HepG2 (cell line): ENCODE data around the gene NPC1.

Experiments
- NFE2L1 ChIP-seq: sonication (generic); formaldehyde crosslinking; IDR thresholded peaks from 2 replicates; pipeline ENCODE4 v1.4.0; 2020; ENCODE audit warnings: missing genetic modification reagents, mild to moderate bottlenecking, borderline replicate concordance
- NONO ChIP-seq, 2 experiments: fragments of 450-650 bp in 1 of 2; sonication (generic) in 1 of 2; formaldehyde crosslinking in 1 of 2; IDR thresholded peaks in 1 of 2; conservative IDR thresholded peaks in 1 of 2; 2 replicates each; pipeline versions ENCODE4 v1.6.1 to v1.8.0; 2017 to 2022; ENCODE audit warnings: mild to moderate bottlenecking in 1 of 2, missing genetic modification reagents in 1 of 2, moderate library complexity in 1 of 2
- NR2C2 ChIP-seq: sonication (generic); formaldehyde crosslinking; IDR thresholded peaks from 2 replicates; pipeline ENCODE4 v1.4.0; 2020; ENCODE audit warnings: missing genetic modification reagents, mild to moderate bottlenecking, moderate library complexity, borderline replicate concordance
- ZFX ChIP-seq: sonication (generic); formaldehyde crosslinking; IDR thresholded peaks from 2 replicates; pipeline ENCODE4 v1.4.0; 2020; ENCODE audit warnings: mild to moderate bottlenecking, low read depth, missing genetic modification reagents, moderate library complexity
- ZNF451 ChIP-seq: sonication (generic); formaldehyde crosslinking; IDR thresholded peaks from 2 replicates; pipeline ENCODE4 v1.5.0; 2020; ENCODE audit warnings: mild to moderate bottlenecking, missing genetic modification reagents
- ZNF605 ChIP-seq: sonication (generic); formaldehyde crosslinking; IDR thresholded peaks from 2 replicates; pipeline ENCODE4 v1.8.0; 2022; ENCODE audit warnings: mild to moderate bottlenecking, missing genetic modification reagents
- ZNF816 ChIP-seq: sonication (generic); formaldehyde crosslinking; IDR thresholded peaks from 2 replicates; pipeline ENCODE4 v1.8.0; 2022; ENCODE audit warnings: missing genetic modification reagents, mild to moderate bottlenecking, borderline replicate concordance
- ZSCAN22 ChIP-seq: sonication (generic); formaldehyde crosslinking; IDR thresholded peaks from 2 replicates; pipeline ENCODE4 v1.4.0; 2020; ENCODE audit warnings: mild to moderate bottlenecking, missing genetic modification reagents
- TF ChIP-seq, protein P1 (sequence below): sonication (generic); formaldehyde crosslinking; IDR thresholded peaks from 2 replicates; pipeline ENCODE4 v1.8.1; 2023; ENCODE audit warnings: mild to moderate bottlenecking, missing genetic modification reagents, borderline replicate concordance
- TF ChIP-seq, protein P2 (sequence below): sonication (generic); formaldehyde crosslinking; IDR thresholded peaks from 2 replicates; pipeline ENCODE4 v1.9.0; 2021; ENCODE audit warnings: missing genetic modification reagents, borderline replicate concordance
- TF ChIP-seq, protein P3 (sequence below), 2 experiments: fragments of 450-650 bp in 1 of 2; sonication (generic) in 1 of 2; formaldehyde crosslinking in 1 of 2; IDR thresholded peaks; 2 replicates each; pipeline versions ENCODE4 v1.6.1 to v1.8.0; 2016 to 2022; ENCODE audit warnings: antibody characterized with exemption in 1 of 2, mild to moderate bottlenecking in 1 of 2, missing genetic modification reagents in 1 of 2
- TF ChIP-seq, protein P4 (sequence below): sonication (generic); formaldehyde crosslinking; IDR thresholded peaks from 2 replicates; pipeline ENCODE4 v1.5.0; 2020; ENCODE audit warnings: mild to moderate bottlenecking, missing genetic modification reagents, moderate library complexity

DNA sequence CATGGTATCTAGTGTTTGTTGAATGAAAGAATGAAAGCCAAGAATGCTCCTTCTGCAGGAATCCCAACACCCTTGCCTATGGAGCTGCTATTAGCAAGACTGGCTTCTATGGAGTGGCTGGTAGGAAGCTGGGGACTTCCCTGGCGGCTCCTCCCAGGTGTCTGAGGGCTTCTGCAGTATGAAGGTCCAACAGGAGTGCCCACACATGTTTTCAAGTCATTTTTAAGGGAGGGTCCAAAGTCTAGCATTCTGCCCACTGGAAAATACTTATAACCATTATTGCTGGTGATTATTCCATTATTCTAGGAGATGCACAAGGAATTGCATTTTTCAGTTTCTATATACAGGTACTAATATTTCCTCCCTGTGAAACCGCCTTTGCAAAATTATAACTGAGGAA lies 21.9 kb upstream of the NPC1 start:
- no peak for TF ChIP-seq ZNF451 (CRISPR knock-in tag)
- TF ChIP-seq, protein P1, sequence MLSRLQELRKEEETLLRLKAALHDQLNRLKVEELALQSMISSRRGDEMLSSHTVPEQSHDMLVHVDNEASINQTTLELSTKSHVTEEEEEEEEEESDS (CRISPR knock-in tag), result no peak
- no peak for TF ChIP-seq NONO (IDR thresholded peaks at IDR 0.05)
- no peak for TF ChIP-seq NONO (CRISPR knock-in tag; conservative IDR thresholded peaks at IDR 0.05)
- TF ChIP-seq ZFX (CRISPR knock-in tag), result no peak
- TF ChIP-seq, protein P2, sequence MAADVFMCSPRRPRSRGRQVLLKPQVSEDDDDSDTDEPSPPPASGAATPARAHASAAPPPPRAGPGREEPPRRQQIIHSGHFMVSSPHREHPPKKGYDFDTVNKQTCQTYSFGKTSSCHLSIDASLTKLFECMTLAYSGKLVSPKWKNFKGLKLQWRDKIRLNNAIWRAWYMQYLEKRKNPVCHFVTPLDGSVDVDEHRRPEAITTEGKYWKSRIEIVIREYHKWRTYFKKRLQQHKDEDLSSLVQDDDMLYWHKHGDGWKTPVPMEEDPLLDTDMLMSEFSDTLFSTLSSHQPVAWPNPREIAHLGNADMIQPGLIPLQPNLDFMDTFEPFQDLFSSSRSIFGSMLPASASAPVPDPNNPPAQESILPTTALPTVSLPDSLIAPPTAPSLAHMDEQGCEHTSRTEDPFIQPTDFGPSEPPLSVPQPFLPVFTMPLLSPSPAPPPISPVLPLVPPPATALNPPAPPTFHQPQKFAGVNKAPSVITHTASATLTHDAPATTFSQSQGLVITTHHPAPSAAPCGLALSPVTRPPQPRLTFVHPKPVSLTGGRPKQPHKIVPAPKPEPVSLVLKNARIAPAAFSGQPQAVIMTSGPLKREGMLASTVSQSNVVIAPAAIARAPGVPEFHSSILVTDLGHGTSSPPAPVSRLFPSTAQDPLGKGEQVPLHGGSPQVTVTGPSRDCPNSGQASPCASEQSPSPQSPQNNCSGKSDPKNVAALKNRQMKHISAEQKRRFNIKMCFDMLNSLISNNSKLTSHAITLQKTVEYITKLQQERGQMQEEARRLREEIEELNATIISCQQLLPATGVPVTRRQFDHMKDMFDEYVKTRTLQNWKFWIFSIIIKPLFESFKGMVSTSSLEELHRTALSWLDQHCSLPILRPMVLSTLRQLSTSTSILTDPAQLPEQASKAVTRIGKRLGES (CRISPR knock-in tag), result no peak
- no peak for TF ChIP-seq ZNF816 (CRISPR knock-in tag)
- no peak for TF ChIP-seq ZNF605 (CRISPR knock-in tag)
- no peak for TF ChIP-seq ZSCAN22
- no peak for TF ChIP-seq NR2C2 (CRISPR knock-in tag)
- TF ChIP-seq, protein P3, sequence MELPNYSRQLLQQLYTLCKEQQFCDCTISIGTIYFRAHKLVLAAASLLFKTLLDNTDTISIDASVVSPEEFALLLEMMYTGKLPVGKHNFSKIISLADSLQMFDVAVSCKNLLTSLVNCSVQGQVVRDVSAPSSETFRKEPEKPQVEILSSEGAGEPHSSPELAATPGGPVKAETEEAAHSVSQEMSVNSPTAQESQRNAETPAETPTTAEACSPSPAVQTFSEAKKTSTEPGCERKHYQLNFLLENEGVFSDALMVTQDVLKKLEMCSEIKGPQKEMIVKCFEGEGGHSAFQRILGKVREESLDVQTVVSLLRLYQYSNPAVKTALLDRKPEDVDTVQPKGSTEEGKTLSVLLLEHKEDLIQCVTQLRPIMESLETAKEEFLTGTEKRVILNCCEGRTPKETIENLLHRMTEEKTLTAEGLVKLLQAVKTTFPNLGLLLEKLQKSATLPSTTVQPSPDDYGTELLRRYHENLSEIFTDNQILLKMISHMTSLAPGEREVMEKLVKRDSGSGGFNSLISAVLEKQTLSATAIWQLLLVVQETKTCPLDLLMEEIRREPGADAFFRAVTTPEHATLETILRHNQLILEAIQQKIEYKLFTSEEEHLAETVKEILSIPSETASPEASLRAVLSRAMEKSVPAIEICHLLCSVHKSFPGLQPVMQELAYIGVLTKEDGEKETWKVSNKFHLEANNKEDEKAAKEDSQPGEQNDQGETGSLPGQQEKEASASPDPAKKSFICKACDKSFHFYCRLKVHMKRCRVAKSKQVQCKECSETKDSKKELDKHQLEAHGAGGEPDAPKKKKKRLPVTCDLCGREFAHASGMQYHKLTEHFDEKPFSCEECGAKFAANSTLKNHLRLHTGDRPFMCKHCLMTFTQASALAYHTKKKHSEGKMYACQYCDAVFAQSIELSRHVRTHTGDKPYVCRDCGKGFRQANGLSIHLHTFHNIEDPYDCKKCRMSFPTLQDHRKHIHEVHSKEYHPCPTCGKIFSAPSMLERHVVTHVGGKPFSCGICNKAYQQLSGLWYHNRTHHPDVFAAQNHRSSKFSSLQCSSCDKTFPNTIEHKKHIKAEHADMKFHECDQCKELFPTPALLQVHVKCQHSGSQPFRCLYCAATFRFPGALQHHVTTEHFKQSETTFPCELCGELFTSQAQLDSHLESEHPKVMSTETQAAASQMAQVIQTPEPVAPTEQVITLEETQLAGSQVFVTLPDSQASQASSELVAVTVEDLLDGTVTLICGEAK (IDR thresholded peaks at IDR 0.05), result no peak
- TF ChIP-seq, protein P3 (CRISPR knock-in tag; IDR thresholded peaks at IDR 0.05), result no peak
- TF ChIP-seq, protein P4, sequence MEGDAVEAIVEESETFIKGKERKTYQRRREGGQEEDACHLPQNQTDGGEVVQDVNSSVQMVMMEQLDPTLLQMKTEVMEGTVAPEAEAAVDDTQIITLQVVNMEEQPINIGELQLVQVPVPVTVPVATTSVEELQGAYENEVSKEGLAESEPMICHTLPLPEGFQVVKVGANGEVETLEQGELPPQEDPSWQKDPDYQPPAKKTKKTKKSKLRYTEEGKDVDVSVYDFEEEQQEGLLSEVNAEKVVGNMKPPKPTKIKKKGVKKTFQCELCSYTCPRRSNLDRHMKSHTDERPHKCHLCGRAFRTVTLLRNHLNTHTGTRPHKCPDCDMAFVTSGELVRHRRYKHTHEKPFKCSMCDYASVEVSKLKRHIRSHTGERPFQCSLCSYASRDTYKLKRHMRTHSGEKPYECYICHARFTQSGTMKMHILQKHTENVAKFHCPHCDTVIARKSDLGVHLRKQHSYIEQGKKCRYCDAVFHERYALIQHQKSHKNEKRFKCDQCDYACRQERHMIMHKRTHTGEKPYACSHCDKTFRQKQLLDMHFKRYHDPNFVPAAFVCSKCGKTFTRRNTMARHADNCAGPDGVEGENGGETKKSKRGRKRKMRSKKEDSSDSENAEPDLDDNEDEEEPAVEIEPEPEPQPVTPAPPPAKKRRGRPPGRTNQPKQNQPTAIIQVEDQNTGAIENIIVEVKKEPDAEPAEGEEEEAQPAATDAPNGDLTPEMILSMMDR, result no peak
- no peak for TF ChIP-seq NFE2L1 (CRISPR knock-in tag)
